Stimulated activated CD4-positive, alpha-beta T cell treated with anti-CD3 and anti-CD28 coated beads, TNF-alpha, amount 100 ng/mL, for 24 hours (primary cell): ENCODE measurements around the gene SGK1.

Experiments used
- DNase-seq, 3 experiments: peaks; one replicate each; pipeline ENCODE4 v3.0.0-alpha.2; 2020; ENCODE audit warnings: low read depth in 3 of 3

SGK1 gene

DNA sequence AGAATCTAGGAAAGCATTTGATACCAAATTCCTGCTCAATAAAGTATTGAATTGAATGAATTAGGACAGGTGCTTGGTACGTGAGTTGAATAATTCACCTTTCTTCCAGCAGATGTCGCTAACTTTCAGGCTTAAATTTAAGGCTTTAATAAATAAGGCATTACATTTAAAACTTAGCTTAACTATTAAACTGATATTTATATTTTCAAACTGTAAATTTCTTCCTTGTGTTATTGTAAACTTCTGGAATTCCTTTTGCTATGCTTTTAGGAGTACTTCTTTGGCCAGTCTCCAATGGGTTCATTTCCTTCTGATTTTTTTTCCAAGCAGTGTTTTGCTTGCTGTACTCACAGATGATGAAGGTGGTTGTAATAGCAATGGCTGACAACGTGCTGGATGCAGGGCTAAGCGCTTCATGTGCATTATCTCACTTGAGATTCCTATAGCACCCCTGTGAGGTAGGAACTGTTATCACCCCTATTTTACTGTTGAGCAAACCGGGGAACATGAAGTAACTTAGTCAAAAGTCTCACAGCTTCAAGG, 194.2 kb downstream of the SGK1 start:
- no peak for DNase-seq

DNA sequence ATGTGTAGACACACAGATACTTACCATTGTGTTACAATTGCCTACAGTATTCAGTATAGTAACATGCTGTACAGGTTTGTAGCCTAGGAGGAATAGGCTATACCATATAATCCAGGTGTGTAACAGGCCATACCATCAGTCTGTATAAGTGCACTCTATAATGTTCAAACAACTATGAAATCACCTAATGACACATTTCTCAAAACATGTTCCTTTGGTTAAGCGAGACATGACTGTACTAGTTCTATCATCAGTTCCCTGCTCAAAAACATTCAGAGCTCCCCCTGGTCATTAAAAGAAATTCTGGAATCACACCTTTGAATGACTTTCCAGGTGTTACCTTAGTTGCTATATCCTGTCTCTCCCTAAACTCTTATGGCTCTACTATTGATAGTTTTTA, 195.1 kb downstream of the SGK1 start:
- DNase-seq, result no peak

DNA sequence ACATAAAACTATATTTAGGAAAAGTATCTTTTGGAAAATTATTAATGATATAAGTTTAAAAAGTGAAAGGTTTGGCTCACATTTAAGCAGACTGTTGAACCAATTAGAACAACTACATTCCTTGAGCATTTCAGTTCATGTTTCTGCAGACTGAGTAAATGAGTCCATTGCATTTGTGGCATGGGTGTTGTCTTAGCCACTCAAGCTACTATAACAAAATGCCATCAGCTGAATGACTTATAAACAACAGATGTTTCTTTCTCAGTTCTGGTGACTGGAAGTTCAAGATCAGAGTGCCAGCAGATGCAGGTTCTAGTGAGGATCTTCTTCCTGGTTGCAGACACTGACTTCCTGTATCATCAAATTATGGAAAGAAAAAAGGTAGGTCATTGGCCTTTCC, 198.4 kb downstream of the SGK1 start:
- DNase-seq, result no peak
